OCI-LY7 (cell line): ENCODE data around the gene ATF7. TPM values are rescaled to one million over a fixed set of nuclear protein-coding genes. Genes with fewer than 3 reads are reported as not detected.
"Not testable (repeated sequence)": the region's sequence is repeated elsewhere in the genome, so short reads cannot be mapped to it uniquely, and the experiment has no call there.

ENCODE experiments used
- BruUV-seq: library from RNA; stranded (reverse); fragments of 400-500 nt; replicated peaks from 2 replicates; lab custom pipeline; 2021; lab: Mats Ljungman, UMichigan
- CTCF ChIA-PET: fragments of 300-600 bp; sonication (Branson Sonifier 250); formaldehyde crosslinking; loops from one replicate; lab custom pipeline; 2022; ENCODE audit warnings: antibody characterized with exemption; ENCODE audit not compliant: unreplicated experiment; lab: Charles Lee
- POLR2A ChIA-PET: fragments of 300-600 bp; sonication (Branson Sonifier 250); formaldehyde crosslinking; loops from one replicate; lab custom pipeline; 2022; ENCODE audit warnings: antibody characterized with exemption; lab: Charles Lee
- DNase-seq: peaks from one replicate; pipeline ENCODE4 v3.0.0-alpha.2; 2015; ENCODE audit warnings: low spot score
- H2AFZ ChIP-seq: fragments of 200-600 bp; sonication (generic), shearing (Covaris generic); 2 replicates; pipeline ENCODE4 v1.6.1; 2014; ENCODE audit warnings: mild to moderate bottlenecking, antibody characterized with exemption, low read length, moderate library complexity
- H3K27ac ChIP-seq: fragments of 200-600 bp; sonication (generic); 2 replicates; pipeline ENCODE4 v1.5.1; 2014; ENCODE audit warnings: mixed run types, low read depth, mild to moderate bottlenecking, moderate library complexity, low read length, inconsistent platforms; ENCODE audit not compliant: poor library complexity, severe bottlenecking
- H3K36me3 ChIP-seq: fragments of 200-600 bp; sonication (generic); 2 replicates; pipeline ENCODE4 v1.6.1; 2014; ENCODE audit warnings: mild to moderate bottlenecking, antibody characterized with exemption, low read length, moderate library complexity, mixed read lengths; ENCODE audit not compliant: insufficient read depth
- H3K4me1 ChIP-seq: fragments of 200-600 bp; sonication (generic); 2 replicates; pipeline ENCODE4 v1.5.1; 2014; ENCODE audit warnings: mild to moderate bottlenecking, low read length; ENCODE audit not compliant: insufficient read depth, poor library complexity, severe bottlenecking
- H3K4me2 ChIP-seq: fragments of 200-600 bp; sonication (generic); 2 replicates; pipeline ENCODE4 v1.6.1; 2014; ENCODE audit warnings: mild to moderate bottlenecking, low read length
- H3K4me3 ChIP-seq: fragments of 200-600 bp; sonication (generic); 2 replicates; pipeline ENCODE4 v1.5.1; 2014; ENCODE audit warnings: mild to moderate bottlenecking, low read depth, low read length; ENCODE audit not compliant: poor library complexity, severe bottlenecking
- H3K79me2 ChIP-seq: fragments of 200-600 bp; sonication (generic); 2 replicates; pipeline ENCODE4 v1.6.1; 2016; ENCODE audit warnings: low read depth, mild to moderate bottlenecking, low read length, moderate library complexity, mixed read lengths; ENCODE audit not compliant: insufficient read depth
- H3K9me2 ChIP-seq: fragments of 200-600 bp; sonication (generic); 2 replicates; pipeline ENCODE4 v1.6.1; 2016; ENCODE audit warnings: mild to moderate bottlenecking, low read length, mixed read lengths; ENCODE audit not compliant: insufficient read depth
- H3K9me3 ChIP-seq: fragments of 200-600 bp; sonication (generic); 2 replicates; pipeline ENCODE4 v1.6.1; 2014; ENCODE audit warnings: mild to moderate bottlenecking, mixed run types, low read length, mixed read lengths
- H4K20me1 ChIP-seq: fragments of 200-600 bp; sonication (generic); 2 replicates; pipeline ENCODE4 v1.6.1; 2014; ENCODE audit warnings: mild to moderate bottlenecking, antibody characterized with exemption, low read length, moderate library complexity, mixed read lengths; ENCODE audit not compliant: insufficient read depth
- EZH2phosphoT487 ChIP-seq: fragments of 200-600 bp; sonication (generic); IDR thresholded peaks from 2 replicates; pipeline ENCODE4 v1.6.1; 2018; ENCODE audit warnings: low read depth, borderline replicate concordance, mild to moderate bottlenecking, mixed run types, antibody characterized with exemption, low read length, moderate library complexity, mixed read lengths
- intact Hi-C: fragments of 100-400 bp; cut with micrococcal nuclease; formaldehyde crosslinking; loops from one replicate; pipeline ENCODE4 v1.10.0; 2022; ENCODE audit not compliant: unreplicated experiment
- total RNA-seq, 2 experiments: library from RNA; depleted of rRNA in 1 of 2; stranded (reverse); fragments of >200 nt in 1 of 2; shearing (Covaris generic) in 1 of 2; gene quantifications; 2 replicates each; pipeline ENCODE4 v1.2.3, GENCODE V29; 2014 to 2022
- TF ChIP-seq, protein P1 (sequence below): fragments of 200-600 bp; sonication (generic); conservative IDR thresholded peaks from 2 replicates; pipeline ENCODE4 v1.5.1; 2014; ENCODE audit warnings: mild to moderate bottlenecking, antibody characterized with exemption, low read length, moderate library complexity, mixed read lengths

Gene ATF7
- total RNA-seq, 2 experiments from 2014 or later = 6.8 to 23.2 TPM

DNA sequence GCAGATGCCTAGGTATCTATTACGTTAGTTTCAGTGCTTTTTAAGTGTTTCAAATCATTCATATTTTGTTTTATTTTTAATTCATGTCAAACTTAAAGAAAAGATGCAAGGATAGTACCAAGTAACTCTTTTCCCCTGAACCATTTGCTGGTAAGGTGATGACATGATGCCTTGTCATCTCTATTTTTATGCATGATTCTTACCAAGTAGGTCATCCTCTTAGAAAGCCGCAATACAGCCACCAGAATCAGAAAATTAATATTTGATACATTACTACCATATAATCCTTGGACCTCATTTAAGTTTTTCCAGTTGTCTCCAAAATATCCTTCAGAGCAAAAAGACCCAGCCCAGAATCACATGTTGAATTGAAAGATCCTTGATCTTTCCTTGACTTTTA, 27.4 kb upstream of the ATF7 start:
- TF ChIP-seq, protein P1, sequence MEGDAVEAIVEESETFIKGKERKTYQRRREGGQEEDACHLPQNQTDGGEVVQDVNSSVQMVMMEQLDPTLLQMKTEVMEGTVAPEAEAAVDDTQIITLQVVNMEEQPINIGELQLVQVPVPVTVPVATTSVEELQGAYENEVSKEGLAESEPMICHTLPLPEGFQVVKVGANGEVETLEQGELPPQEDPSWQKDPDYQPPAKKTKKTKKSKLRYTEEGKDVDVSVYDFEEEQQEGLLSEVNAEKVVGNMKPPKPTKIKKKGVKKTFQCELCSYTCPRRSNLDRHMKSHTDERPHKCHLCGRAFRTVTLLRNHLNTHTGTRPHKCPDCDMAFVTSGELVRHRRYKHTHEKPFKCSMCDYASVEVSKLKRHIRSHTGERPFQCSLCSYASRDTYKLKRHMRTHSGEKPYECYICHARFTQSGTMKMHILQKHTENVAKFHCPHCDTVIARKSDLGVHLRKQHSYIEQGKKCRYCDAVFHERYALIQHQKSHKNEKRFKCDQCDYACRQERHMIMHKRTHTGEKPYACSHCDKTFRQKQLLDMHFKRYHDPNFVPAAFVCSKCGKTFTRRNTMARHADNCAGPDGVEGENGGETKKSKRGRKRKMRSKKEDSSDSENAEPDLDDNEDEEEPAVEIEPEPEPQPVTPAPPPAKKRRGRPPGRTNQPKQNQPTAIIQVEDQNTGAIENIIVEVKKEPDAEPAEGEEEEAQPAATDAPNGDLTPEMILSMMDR = no peak
- no peak for TF ChIP-seq EZH2phosphoT487
- Histone ChIP-seq H3K4me1 (no peaks in the 10 kb centered on the region), H3K36me3 (no peaks in the 10 kb centered on the region), H3K4me3 (no peak overlapping the region), H4K20me1 (no peaks in the 10 kb centered on the region), H3K9me3 (no peaks in the 10 kb centered on the region), H3K79me2 (no peaks in the 10 kb centered on the region), H3K27ac (no peak overlapping the region), H3K9me2 (no peaks in the 10 kb centered on the region), H3K4me2 (no peak overlapping the region), H2AFZ (no peak overlapping the region)
- no peak for DNase-seq
- BruUV-seq = no TSS peak
- ChIA-PET POLR2A (no interaction called here), CTCF (no interaction called here)
- intact Hi-C loops = no loop called here

DNA sequence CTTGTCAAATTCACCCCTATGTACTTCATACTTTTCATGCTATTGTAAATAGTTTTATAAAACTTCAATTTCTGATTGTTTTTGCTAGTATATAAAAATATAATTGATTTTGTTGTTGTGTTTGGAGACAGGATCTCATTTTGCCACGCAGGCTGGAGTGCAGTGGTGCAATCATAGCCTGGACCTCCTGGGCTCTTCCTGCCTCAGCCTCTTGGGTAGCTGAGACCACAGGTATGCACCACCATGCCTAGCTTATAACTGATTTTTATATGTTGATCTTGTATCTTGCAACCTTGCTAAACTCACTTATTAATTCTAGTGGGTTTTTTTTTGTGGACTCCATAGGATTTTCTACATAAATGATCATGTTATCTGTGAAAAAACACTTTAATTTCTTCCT, 26.2 kb upstream of the ATF7 start:
- H3K9me3 ChIP-seq = no peaks in the 10 kb centered on the region
- no TSS peak for BruUV-seq
- ChIA-PET POLR2A (no interaction called here), CTCF (interaction anchor here (0.6 kb wide), 1 partner anchor 572 kb away, joined by 12 read pairs; no protein-coding TSS in a partner anchor)
- H3K4me2 ChIP-seq = no peak overlapping the region
- no peak overlapping the region for H3K4me3 ChIP-seq
- H2AFZ ChIP-seq = no peak overlapping the region
- intact Hi-C loops = no loop called here
- H3K4me1 ChIP-seq = no peaks in the 10 kb centered on the region
- no peaks in the 10 kb centered on the region for H3K36me3 ChIP-seq
- no peaks in the 10 kb centered on the region for H4K20me1 ChIP-seq
- TF ChIP-seq, protein P1 = no peak
- no peak for TF ChIP-seq EZH2phosphoT487
- H3K27ac ChIP-seq = no peak overlapping the region
- DNase-seq = no peak
- H3K9me2 ChIP-seq = no peaks in the 10 kb centered on the region
- no peaks in the 10 kb centered on the region for H3K79me2 ChIP-seq

DNA sequence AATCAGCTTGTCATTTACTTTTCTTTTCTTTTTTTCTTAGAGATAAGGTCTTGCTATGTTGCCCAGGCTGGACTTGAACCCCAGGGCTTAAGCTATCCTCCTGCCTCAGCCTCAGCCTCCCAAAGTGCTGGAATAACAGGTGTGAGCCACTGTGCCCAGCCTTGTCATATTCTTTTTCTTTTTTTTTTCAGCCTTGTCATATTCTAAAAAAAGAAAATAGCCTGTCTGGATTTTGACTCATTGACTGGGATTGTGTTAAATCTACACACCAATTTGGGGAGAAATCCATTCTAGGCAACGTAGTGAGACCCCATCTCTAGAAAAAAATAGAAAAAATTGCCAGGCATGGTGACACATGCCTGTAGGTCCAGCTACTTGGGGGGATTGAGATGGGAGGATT, 25.6 kb upstream of the ATF7 start:
- no peak overlapping the region for H2AFZ ChIP-seq
- TF ChIP-seq, protein P1 = no peak
- TF ChIP-seq EZH2phosphoT487 = no peak
- no peaks in the 10 kb centered on the region for H3K9me3 ChIP-seq
- intact Hi-C loops = no loop called here
- no peaks in the 10 kb centered on the region for H3K79me2 ChIP-seq
- ChIA-PET POLR2A (no interaction called here), CTCF (no interaction called here)
- DNase-seq = no peak
- no TSS peak for BruUV-seq
- H3K4me2 ChIP-seq = no peak overlapping the region
- H3K9me2 ChIP-seq = no peaks in the 10 kb centered on the region
- no peaks in the 10 kb centered on the region for H3K36me3 ChIP-seq
- H3K4me1 ChIP-seq = no peaks in the 10 kb centered on the region
- H3K27ac ChIP-seq = no peak overlapping the region
- no peak overlapping the region for H3K4me3 ChIP-seq
- no peaks in the 10 kb centered on the region for H4K20me1 ChIP-seq

DNA sequence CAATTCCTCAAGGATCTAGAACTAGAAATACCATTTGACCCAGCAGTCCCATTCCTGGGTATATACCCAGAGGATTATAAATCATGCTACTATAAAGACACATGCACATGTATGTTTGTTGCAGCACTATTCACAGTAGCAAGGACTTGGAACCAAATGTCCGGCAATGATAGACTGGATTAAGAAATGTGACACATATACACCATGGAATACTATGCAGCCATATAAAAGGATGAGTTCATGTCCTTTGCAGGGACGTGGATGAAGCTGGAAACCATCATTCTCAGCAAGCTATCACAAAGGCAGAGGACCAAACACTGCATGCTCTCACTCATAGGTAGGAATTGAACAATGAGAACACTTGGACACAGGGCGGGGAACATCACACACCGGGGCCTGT, 20.1 kb upstream of the ATF7 start:
- H3K36me3 ChIP-seq, H3K4me3 ChIP-seq, H2AFZ ChIP-seq, H3K4me2 ChIP-seq, intact Hi-C loops, H3K27ac ChIP-seq, DNase-seq, BruUV-seq, H3K9me3 ChIP-seq, POLR2A ChIA-PET, H3K4me1 ChIP-seq, H4K20me1 ChIP-seq, CTCF ChIA-PET, H3K9me2 ChIP-seq, H3K79me2 ChIP-seq: not testable (repeated sequence)
